Ectodermal cell (in vitro differentiated cells): Measurements from ENCODE around the gene VCL.

ENCODE experiments used
- H3K27ac ChIP-seq: 2 replicates; pipeline ENCODE4 v1.7.0; 2013; ENCODE audit warnings: mild to moderate bottlenecking, low read depth, low read length; ENCODE audit not compliant: insufficient read depth, poor library complexity, severe bottlenecking
- H3K27me3 ChIP-seq: 2 replicates; pipeline ENCODE4 v1.7.0; 2013; ENCODE audit warnings: mild to moderate bottlenecking, low read length; ENCODE audit not compliant: insufficient read depth, control insufficient read depth, poor library complexity, severe bottlenecking
- H3K36me3 ChIP-seq: one replicate; pipeline ENCODE4 v1.7.0; 2013; ENCODE audit warnings: low read length; ENCODE audit not compliant: control insufficient read depth, insufficient read depth
- H3K4me1 ChIP-seq: one replicate; pipeline ENCODE4 v1.7.0; 2013; ENCODE audit warnings: low read length; ENCODE audit not compliant: control insufficient read depth, insufficient read depth
- H3K4me3 ChIP-seq: 2 replicates; pipeline ENCODE4 v1.7.0; 2013; ENCODE audit warnings: low read depth, low read length, control low read depth; ENCODE audit not compliant: insufficient read depth
- H3K9me3 ChIP-seq: 2 replicates; pipeline ENCODE4 v1.7.0; 2013; ENCODE audit warnings: mild to moderate bottlenecking, low read length, moderate library complexity; ENCODE audit not compliant: control insufficient read depth
- WGBS, 2 experiments: methylation state at CpG; one replicate each; pipeline ENCODE4 v1.1.7; 2013; ENCODE audit warnings: missing lambda C conversion rate in 2 of 2; 5-methylcytosine and 5-hydroxymethylcytosine counted together

The VCL gene

DNA sequence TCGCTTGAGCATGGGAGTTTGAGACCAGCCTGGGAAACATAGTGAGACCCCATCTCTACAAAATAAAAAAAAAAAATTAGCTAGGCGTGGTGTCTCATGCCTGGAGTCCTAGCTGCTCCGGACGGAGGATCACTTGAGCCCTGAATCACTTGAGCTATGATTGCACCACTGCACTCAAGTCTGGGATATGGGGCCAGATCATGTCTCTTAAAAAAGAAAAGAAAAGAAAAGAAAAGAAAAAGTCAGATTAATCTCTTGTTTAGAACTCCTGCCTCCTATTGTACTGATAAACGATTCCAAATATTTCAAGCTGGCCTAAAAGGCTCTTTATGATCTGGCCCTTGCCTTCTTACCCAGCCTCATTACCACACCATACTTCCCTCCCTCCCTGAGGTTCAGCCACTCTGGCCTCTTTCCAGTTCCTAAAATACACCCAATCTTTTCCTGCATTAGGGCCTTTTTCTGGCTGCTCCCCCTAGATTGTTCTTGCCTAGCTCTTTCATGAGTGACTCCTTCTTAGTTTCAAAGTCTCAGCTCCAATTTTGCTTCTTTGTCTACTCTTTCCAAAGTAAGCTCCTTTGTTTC lies 41.7 kb downstream of the VCL start:
- Histone ChIP-seq H3K36me3 (peaks cover 19% of the 10 kb centered on the region), H3K27me3 (no peaks in the 10 kb centered on the region), H3K4me1 (peaks cover 5% of the 10 kb centered on the region), H3K27ac (no peak overlapping the region), H3K9me3 (no peaks in the 10 kb centered on the region), H3K4me3 (no peak overlapping the region)
- WGBS, 2 experiments = 87 to 95% methylated on average over 5 of the region's 5 CpGs

DNA sequence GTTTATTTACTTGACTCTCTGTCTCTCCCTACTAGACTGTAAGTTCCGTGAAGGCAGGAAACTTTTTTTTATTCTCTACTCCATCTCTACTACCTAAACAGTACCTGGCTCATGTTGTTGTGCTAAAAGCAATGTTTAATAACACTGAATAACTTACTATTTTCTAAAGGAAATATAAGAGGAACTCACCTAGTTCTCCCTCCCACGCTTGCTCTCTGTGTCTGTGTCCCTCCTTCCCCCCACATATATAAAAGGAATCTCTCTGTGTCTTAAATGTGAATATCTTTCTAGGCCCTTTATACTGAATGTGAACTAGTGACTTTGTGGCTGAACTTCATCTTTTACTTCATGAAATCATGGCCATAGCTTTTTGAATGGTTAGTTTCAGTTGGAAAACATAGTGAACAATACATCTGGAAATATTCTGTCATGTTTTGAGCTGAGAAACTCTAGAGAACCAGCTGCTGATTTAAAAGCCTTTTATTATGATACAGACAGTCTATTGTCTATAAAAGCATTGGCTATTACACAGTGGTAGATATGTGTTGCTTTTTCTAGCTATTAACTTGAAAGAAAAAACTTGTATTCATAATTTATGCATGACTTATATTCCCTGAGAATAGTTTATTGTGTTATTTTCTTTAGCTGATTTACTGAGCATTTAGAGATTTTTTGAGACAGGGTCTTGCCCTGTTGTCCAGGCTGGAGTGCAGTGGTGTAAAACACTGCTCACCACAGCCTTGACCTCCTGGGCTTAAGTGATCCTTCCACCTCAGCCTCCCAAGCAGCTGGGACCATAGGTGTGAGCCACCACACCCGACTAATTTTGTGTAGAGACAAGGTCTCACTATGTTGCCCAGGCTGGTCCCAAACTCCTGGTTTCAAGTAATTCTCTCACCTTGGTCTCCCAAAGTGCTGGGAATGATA lies 42.5 kb downstream of the VCL start:
- Histone ChIP-seq H3K4me1 (peaks cover 5% of the 10 kb centered on the region), H3K27me3 (no peaks in the 10 kb centered on the region), H3K9me3 (no peaks in the 10 kb centered on the region), H3K27ac (no peak overlapping the region), H3K4me3 (no peak overlapping the region), H3K36me3 (peaks cover 19% of the 10 kb centered on the region)
- WGBS, 2 experiments = 84 to 90% methylated on average over 2 of the region's 3 CpGs

DNA sequence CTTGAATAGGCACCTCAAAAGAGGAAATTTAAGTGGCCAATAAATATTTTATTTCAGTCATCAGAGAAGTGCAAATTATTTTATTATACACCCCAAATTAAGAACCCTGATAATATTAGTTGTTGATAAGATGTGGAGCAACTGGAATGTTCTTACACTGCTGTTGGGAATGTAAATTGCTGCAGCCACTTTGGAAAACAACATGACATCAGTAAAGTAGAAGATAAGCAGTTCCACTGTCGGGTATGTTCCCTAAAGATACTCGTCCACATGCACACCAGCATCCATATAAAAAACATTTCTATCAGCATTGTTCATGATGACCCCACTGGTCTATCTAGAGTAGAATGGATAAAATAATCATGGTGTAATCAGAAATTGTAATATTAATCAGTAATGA lies 46.5 kb downstream of the VCL start:
- no peaks in the 10 kb centered on the region for H3K27me3 ChIP-seq
- H3K36me3 ChIP-seq = peaks cover 13% of the 10 kb centered on the region
- WGBS, 2 experiments = 95 to 100% methylated on average over 1 to 2 of the region's 2 CpGs
- no peaks in the 10 kb centered on the region for H3K9me3 ChIP-seq
- no peak overlapping the region for H3K27ac ChIP-seq
- H3K4me1 ChIP-seq = no peaks in the 10 kb centered on the region
- no peak overlapping the region for H3K4me3 ChIP-seq

DNA sequence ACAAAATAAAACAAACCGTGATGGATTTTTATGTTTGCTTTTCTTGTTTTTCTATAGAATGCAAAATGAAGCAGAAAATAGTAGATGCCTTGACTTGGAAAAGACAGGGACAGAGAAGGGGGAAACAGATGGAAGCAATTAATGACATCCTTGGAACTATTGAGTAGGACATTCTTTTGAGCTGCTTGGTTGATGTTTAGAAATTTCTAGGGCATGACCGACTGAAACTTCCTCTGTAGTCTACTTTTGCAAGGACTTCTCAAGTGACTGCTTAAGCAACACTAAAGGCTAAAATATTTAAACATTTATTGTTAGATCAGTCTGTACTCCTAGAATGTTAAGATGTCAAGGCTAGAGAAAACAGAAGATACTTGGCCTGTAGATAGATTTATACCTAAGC lies 49.4 kb downstream of the VCL start:
- peaks cover 13% of the 10 kb centered on the region for H3K36me3 ChIP-seq
- no peaks in the 10 kb centered on the region for H3K4me1 ChIP-seq
- H3K27me3 ChIP-seq = no peaks in the 10 kb centered on the region
- no peak overlapping the region for H3K27ac ChIP-seq
- 95 to 96% methylated on average over 2 of the region's 2 CpGs for WGBS, 2 experiments
- H3K4me3 ChIP-seq = no peak overlapping the region
- no peaks in the 10 kb centered on the region for H3K9me3 ChIP-seq

DNA sequence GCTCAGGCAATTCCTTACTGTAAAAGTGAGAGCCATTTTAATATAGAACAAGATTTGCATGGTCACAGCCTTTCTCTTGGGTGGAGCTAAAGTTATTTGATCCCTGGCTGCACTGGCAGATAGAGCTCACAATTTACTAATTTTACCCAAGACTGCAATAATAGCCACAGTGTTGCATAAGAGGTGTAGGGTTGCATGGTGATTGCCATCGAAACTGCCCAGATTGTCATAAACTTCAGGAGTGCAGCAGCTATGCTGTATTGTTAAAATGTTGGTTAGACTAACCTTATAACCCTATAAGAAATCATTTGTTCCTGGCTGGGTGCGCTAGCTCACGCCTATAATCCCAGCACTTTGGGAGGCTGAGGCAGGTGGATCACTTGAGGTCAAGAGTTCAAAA lies 50.0 kb downstream of the VCL start:
- Histone ChIP-seq H3K4me3 (no peak overlapping the region), H3K27ac (no peak overlapping the region), H3K27me3 (no peaks in the 10 kb centered on the region), H3K4me1 (no peaks in the 10 kb centered on the region), H3K36me3 (peaks cover 13% of the 10 kb centered on the region), H3K9me3 (no peaks in the 10 kb centered on the region)
- 97 to 100% methylated on average over 2 to 3 of the region's 3 CpGs for WGBS, 2 experiments

GRCh38 chr10:74048433-74048832 lies 50.5 kb downstream of the VCL start:
- H3K27ac ChIP-seq = no peak overlapping the region
- no peak overlapping the region for H3K4me3 ChIP-seq
- no peaks in the 10 kb centered on the region for H3K4me1 ChIP-seq
- peaks cover 8% of the 10 kb centered on the region for H3K36me3 ChIP-seq
- no peaks in the 10 kb centered on the region for H3K9me3 ChIP-seq
- no peaks in the 10 kb centered on the region for H3K27me3 ChIP-seq
- WGBS, 2 experiments = 93 to 100% methylated on average over 1 to 2 of the region's 2 CpGs

DNA sequence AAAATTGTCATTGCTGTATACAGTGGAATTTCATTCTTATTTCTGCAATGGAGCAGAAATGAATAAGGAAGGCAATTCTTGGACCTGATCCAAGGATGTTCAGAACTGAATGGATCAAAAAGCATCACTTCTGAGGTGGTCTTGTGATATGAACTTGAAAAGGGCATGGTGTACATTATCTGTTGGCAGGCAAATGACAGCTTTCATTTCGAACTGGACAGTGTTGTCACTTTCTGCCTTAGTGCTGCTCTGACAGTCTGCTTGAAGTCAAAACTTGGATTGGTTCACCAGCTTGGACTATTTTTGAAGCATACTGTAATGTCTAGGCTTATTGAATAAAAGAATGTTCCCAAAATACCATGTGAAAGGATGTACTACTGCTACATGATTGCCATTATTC lies 52.0 kb downstream of the VCL start:
- Histone ChIP-seq H3K9me3 (no peaks in the 10 kb centered on the region), H3K27ac (no peak overlapping the region), H3K4me3 (no peak overlapping the region), H3K27me3 (no peaks in the 10 kb centered on the region), H3K36me3 (no peaks in the 10 kb centered on the region), H3K4me1 (no peaks in the 10 kb centered on the region)
- 97 to 98% methylated on average over 1 of the region's 1 CpG for WGBS, 2 experiments

- H3K4me3 ChIP-seq = no peak overlapping the region
- H3K27me3 ChIP-seq = no peaks in the 10 kb centered on the region
- H3K9me3 ChIP-seq = no peaks in the 10 kb centered on the region
- 71 to 93% methylated on average over 1 of the region's 1 CpG for WGBS, 2 experiments
- H3K27ac ChIP-seq = no peak overlapping the region
- no peaks in the 10 kb centered on the region for H3K36me3 ChIP-seq
- no peaks in the 10 kb centered on the region for H3K4me1 ChIP-seq
Measured at GRCh38 chr10:74050653-74051052, 52.7 kb downstream of the VCL start.

GRCh38 chr10:74051736-74052342 lies 53.9 kb downstream of the VCL start:
- Histone ChIP-seq H3K9me3 (no peaks in the 10 kb centered on the region), H3K27me3 (no peaks in the 10 kb centered on the region), H3K4me3 (no peak overlapping the region), H3K4me1 (no peaks in the 10 kb centered on the region), H3K27ac (peak overlapping the region; percentile 40), H3K36me3 (no peaks in the 10 kb centered on the region)
- WGBS, 2 experiments = 87 to 95% methylated on average over 5 of the region's 5 CpGs

DNA sequence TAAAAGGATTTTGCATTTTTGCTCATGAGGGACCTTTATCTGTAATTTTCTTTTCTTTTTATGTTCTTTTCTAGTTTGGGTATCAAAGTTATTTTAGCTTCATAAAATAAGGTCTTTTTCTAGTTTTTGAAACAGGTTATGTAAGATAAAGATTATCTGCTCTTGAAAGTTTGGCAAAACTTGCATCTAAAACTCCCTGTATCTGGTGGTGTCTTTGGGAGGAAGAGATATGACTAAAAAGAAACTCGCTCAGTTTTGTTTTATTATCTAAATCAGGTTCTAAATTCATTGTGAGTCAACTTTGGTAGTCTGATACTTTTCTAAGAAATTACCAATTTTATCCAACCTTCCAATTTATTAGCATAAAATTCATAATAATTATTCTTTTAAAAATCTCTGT lies 55.1 kb downstream of the VCL start:
- 100% methylated on average over 1 of the region's 1 CpG; no CpG with 5 or more reads in 1 of the 2 experiments for WGBS, 2 experiments
- Histone ChIP-seq H3K36me3 (no peaks in the 10 kb centered on the region), H3K4me3 (no peak overlapping the region), H3K9me3 (no peaks in the 10 kb centered on the region), H3K27me3 (no peaks in the 10 kb centered on the region), H3K4me1 (no peaks in the 10 kb centered on the region), H3K27ac (no peak overlapping the region)
